T-helper 1 cell (primary cell): ENCODE results near the gene TYR.
"Not testable (repeated sequence)": the region's sequence is repeated elsewhere in the genome, so short reads cannot be mapped to it uniquely, and the experiment has no call there.

Experiments used
- DNase-seq, 5 donors: peaks; one replicate each; pipeline ENCODE4 v3.0.0-alpha.2; 2012 to 2020
- total RNA-seq, 4 donors: gene quantifications; one replicate each; lab custom pipeline; 2026; lab: John Stamatoyannopoulos, UW

The TYR gene
- 0 reads per million in 4 donors for total RNA-seq

DNA sequence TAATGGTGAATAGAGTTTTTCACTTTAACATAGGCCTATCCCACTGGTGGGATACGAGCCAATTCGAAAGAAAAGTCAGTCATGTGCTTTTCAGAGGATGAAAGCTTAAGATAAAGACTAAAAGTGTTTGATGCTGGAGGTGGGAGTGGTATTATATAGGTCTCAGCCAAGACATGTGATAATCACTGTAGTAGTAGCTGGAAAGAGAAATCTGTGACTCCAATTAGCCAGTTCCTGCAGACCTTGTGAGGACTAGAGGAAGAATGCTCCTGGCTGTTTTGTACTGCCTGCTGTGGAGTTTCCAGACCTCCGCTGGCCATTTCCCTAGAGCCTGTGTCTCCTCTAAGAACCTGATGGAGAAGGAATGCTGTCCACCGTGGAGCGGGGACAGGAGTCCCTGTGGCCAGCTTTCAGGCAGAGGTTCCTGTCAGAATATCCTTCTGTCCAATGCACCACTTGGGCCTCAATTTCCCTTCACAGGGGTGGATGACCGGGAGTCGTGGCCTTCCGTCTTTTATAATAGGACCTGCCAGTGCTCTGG is at the start of gene TYR:
Gene TYR (plus strand): TSS at position 185 of the 541 bp plus-strand sequence. CDS start 79 bp downstream, at position 264.
- DNase-seq = no peak

DNA sequence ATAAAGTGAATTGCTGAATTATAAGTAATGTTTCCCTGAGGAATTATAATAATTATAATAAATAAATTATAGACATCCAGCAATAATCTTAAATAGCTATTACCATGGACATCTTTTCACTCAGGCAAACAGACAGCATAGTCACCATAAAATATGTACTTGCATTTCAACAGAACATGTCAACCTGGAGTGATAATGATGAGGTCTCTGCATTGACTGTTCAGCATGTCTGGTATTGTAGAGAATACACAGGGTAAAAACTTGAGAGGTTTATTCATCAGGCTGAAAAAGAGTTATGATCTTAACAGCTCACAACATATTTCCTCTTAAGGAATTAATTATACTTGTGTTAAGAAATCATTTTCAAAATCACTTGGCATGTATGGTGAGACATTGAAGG is 41.1 kb upstream of the TYR start:
- no peak for DNase-seq

DNA sequence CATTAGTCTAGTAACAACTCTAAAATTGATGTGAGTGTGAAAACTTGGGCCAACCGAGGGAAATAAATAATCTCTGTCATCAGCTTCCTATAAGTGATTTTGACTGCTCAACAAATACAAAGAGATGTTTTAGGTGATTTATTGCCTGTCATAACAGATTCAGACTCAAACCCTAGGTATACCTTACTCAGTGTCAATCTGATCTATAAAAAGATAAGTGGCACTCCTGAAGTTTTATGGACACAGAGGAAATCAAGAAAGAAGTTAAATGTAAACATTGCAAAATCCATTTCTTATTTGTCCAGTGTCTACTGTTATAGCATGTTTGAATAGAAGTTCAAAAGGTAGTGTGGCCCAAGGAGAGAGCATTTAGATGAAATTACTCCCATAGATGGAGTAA is 30.4 kb upstream of the TYR start:
- no peak for DNase-seq

DNA sequence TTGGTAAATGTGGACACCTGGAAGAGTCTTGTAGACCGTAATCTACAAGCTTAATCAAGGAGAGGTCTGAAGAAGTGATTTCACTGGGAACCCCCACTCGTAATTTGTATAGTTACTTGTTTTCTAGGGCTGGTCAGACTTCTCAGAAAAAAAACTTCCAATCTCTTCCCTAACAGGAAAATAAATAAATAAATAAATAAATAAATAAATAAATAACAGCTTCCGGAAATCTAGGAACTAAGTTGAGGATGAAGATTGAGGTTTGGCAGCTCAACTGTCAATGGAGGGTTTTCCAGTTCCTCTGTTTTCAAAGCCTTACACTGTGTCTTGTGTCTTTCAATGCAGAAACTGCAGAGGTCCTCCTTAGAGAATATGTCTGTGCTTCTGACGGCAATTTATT is 17.7 kb upstream of the TYR start:
- DNase-seq = no peak

DNA sequence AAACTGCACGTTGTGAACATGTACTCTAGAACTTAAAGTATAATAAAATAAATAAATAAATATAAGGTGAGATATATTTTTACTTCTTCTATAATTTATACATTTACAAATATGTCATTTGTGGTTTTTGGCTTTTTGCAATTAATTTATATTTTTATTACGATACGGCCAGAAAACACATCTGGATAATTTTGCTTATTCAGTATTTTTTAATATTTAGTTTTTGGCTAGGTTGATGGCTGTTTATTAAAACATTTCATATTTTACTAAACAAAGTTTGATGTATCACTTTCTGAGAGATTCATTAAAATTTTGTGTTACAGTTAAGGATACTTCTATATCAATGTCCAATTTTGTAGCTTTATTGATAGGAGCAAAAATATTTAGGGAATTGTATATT is 15.7 kb upstream of the TYR start:
- no peak for DNase-seq

DNA sequence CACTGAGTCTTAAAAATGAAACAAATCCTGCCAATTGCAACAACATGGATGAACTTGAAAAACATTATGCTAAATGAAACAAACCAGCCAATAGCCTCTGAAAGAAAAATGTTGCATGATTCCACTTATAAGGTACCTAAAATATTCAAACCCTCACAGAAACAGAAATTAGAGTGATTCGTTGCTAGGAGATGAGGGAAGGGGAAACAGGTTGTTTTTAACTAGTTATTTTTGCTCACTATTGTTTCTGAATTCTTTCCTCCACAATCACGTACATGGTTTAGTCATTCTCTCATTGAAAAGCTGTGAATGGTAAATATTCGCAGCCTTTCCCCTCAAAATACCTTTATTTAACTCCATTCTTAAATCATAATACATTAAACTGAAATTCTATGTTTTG is 14.0 kb upstream of the TYR start:
- DNase-seq = no peak

DNA sequence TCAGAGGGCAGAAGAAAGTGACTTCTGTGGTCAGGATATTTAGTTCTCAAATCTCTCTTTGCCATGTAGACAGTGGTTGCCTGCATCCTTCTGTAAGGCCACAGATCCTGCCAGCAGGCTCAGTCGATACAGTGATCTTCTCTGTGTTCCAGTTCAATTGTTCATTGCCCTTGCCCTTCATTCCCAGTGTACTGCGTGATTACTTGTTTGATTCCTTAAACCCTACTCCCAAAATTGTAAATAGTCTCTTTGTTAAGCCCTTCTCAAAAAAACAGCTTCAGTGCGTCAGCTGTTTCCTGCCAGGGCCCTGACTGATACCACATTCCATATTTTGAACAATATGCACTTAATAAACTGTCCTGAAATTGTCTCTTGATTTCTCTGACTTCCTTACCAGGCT is 9.3 kb upstream of the TYR start:
- no peak for DNase-seq

DNA sequence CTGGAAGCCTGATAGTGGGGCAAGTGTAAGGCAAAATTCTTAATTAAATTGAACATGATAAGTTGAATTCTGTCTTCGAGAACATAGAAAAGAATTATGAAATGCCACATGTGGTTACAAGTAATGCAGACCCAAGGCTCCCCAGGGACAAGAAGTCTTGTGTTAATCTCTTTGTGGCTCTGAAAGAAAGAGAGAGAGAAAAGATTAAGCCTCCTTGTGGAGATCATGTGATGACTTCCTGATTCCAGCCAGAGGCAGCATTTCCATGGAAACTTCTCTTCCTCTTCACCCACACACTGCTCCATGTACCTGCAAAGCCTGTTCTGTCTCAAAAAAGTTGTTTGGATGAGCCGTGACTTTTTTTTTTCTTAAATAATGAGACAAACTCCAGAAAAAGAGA is 1.9 kb upstream of the TYR start:
- DNase-seq = no peak

DNA sequence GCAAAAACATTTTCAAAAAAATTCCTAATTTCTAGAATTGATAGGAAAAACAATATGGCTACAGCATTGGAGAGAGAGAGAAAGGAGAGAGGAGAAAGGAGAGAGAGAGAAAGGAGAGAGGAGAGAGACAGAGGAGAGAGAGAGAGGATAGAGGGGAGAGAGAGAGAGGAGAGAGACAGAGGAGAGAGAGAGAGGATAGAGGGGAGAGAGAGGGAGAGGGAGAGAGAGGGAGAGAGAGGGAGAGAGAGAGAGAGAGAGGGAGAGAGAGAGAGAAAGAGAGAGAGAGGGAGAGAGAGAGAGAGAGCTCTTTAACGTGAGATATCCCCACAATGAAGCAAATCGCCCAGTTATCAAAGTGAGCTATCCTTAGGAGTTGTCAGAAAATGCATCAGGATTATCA is 737 bp upstream of the TYR start:
- DNase-seq = no peak

DNA sequence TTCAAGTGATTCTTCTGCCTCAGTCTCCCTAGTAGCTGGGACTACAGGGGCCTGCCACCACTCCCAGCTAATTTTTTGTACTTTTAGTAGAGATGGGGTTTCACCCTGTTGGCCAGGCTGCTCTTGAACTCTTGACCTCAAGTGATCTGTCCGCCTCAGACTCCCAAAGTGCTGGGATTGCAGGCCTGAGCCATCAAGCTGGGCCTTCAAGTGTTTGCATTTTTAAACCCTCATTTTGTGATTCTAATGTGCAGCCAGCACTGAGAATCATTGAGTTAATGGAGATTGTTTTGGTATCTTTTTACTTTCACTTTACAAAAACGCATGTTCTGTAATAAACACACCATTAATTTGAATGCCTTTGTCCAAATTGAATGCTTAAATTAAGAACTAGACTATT is 3.4 kb downstream of the TYR start:
- DNase-seq = no peak

DNA sequence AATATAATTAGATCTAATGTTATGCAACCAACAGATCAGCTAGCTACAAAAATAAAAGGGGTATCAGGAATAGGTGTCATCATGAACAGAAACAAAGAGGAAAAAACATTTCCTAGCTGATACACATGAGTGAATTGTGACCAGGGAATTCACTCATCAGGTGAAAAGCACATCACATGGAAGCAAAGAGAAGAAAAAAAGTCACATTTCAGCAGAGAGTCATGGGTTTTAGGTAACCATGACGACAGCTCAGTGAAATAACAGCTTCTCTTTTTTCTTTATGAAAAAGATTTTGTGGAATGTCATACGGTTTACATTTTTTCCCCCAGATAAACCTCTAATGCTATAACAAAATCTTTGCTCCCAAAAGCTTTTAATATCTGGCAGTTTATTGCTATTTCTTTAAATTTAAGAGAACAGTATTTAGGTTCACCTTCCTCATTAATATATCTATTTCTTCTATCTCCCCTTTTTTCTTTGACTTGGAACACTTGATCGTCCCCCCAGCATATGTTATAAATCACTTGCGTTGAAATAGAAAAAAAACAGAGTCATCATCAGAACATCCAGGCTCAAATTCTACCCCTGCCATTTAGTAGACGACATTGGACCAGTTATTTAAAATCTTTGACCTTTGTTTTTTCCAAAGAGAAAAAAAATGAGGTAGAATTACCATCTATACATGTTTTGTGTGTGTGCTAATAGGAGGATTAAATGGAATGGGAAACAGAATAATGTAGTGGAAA is 5.3 kb downstream of the TYR start:
- DNase-seq = no peak

DNA sequence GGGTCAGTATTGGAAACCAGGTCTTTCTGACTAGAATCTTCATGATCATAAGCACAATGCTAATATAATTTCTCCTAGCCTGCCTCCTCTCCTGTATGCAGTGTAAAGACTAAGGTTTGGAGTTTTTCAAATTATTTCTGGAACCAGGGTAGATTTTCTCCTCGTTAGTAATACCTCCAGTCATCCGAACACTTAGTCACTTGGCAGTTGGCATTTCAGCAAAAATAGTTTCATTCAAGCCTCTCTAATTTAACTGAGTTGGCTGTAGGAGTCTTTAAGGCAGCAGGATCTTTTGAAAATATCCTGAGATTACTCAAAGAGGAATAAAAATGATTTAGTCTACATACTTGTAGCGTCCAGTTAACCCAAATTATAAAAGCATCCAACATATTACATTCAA is 6.3 kb downstream of the TYR start:
- no peak for DNase-seq

DNA sequence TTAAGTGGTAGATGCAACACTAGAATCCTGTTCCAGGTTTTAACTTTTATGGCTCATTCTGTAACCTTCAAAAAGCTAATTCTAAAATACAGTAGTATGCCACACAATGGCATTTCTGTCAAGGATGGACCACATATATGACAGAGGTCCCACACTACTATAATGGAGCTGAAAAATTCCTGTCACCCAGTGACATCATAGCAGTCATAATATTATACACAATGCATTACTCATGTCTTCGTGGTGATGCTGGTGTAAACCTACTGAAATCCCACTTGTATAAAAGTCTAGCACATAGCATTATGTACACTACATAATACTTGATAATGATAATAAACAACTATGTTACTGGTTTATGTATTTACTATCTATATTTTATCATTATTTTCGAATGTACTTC is 12.1 kb downstream of the TYR start:
- DNase-seq = no peak

DNA sequence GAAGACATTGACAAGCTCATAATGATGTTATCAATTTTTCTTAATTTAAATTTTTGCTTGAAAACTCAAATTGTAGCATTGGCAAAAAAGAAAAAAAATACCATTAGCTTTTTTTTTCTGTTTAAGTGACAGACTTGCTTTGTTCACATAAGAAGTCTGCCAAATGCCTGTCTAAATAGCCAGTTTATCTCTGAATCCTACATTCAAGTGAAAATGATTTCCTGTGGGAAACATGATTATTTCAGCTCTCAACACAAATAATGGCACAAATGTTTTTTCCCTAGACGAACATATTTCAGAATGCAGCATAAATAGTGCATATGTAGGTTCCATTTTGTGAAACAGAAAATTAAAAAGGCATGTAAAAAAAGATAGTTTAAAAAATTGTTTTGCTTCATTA is 23.5 kb downstream of the TYR start:
- DNase-seq = no peak

DNA sequence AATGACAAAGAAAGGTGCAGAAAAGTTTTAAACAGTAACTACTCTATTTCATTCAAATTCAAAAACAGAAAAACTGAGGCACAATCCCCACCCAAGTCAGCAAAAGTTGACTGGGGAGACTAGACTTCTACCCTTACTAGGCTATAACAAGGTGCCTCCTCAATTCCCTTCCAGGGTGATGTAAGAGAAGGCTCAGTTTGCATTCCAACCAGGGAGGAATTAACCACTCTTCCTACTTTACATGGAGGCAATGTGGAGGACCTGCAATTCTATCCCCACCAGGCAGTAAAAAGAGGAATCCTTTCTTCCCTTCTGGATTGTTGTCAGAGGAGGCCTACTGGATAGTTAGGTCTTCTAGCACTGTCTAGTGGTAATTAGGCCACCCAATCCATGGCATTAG is 26.1 kb downstream of the TYR start:
- no peak for DNase-seq

DNA sequence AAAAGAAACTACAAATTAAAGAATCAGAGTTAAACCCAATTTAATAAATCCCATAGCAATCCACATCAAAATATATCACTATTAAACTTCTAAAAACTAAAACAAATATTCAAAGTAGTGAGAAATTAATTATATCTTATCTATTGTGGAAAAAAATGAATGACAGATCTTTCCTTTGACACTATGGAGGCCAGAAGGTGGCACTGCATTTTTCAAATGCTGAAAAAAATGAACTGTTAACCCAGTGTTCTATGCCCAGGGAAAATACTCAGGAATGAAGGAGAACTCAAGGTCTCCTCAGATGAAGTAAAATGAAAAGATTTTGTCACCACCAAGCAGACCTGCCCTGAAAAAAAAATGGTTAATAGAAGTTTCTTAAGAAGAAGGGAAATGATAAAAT is 27.7 kb downstream of the TYR start:
- no peak for DNase-seq

DNA sequence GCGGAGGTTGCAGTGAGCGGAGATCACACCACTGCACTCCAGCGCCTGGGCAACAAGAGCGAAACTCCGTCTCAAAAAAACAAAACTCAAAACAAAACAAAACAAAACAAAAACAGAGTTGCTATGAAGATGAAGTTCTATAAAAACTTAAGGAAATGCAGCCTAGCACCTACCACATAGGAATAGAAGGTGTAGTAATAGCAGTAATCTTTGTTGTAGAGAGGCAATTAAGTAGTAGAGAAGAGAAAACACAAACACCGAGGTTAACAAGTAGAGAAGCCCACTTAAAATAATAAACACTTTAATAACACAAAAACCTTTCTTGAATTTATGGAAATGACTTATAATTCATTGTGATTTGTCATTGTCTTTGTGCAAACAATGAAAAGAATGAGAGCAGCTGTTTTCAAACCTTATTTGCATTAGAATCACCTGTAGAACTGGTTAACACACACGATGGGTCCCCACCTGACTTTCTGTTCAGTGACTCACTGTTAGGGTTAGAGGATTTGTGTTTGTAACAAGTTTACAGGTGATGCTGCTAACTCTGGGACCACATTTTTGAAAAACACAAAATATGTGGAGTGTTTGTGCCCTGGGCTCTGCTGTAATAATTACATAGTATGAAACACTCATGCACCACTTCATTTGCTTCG is 43.1 kb downstream of the TYR start:
- DNase-seq = no peak

DNA sequence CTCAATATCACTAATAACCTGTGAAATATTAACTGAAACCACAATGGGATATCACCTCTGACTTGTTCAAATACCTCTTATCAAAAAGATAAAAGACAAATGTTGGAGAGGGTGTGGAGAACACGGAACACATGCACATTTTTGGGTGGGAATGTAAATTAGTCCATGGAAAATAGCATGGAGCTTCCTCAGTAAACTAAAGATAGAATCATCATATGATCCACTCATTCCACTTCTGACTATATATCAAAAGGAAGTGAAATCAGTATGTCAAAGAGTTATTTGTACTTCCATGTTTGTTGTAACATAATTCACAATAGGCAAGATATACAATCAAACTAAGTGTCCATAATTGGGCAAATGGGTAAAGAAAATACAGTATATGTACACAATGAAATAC is 57.4 kb downstream of the TYR start:
- DNase-seq = no peak

DNA sequence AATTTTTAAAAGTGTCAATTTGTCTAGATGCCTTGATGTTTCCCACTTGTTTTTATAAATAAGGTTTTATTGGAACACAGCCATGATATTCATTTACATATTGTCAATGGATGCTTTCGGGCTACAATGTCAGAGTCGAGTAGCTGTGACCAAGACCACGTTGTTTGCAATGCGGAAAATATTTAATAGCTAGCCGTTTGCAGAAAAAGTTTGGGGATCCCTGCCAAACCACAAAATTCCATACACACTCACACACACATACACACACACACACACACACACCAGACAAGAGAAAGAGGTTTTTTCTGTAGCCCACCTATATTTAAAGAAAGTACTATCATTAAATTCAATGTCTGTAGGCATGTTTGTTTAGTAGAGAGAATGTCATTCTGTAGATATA is 58.3 kb downstream of the TYR start:
- no peak for DNase-seq

DNA sequence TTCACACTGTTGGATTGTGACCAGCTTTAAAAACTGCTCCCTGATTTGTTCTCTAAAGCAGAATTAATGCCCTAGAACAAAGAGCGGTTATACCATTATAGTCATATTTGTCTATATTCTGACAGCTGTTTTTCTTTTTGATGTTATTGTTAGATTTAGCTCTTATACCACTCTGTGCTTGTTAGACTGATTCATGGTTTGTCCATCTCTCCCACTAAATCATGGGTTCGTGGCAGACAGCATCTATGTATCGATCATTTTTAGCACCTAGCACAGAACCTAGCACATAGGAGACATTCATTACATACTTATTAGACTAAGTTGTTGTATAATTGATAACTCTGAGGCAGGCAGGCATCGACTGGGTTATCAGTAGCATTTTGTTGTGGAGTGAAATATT is 69.3 kb downstream of the TYR start:
- not testable (repeated sequence) for DNase-seq

DNA sequence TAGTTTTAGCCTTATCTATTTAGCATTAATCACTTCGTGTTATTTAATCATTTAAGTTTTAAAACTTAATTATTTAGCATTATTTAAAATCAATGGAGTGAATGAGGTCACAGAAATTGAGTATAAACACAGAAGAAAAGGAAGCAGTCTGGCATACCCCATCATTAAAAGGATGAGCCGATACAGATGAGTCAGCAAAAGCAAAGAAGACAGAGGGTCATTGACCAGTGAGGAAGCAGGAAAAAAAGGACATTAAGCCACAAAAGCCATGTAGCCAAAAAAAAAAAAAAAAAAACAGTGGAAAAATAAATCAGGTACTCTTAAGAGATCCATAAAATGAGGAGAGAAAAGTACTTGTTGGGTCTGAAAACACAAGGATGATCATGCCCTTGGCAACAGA is 71.5 kb downstream of the TYR start:
- DNase-seq = no peak

DNA sequence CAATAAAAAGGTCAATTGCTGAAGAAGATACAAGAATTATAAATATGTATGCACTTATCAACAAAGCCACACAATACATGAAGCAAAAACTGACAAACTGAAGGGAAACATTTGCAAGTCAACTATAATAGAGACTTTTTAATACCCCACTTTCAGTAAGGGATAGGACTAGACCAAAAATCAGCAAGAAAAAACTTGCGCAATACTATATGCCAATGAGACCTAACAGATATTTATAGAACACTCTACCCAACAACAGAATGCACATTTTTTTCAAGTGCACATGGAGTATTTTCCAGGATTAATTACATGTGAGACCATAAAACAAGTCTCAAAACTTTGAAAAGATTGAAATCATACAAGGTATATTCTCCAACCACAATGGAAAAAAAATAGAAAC is 83.8 kb downstream of the TYR start:
- not testable (repeated sequence) for DNase-seq

DNA sequence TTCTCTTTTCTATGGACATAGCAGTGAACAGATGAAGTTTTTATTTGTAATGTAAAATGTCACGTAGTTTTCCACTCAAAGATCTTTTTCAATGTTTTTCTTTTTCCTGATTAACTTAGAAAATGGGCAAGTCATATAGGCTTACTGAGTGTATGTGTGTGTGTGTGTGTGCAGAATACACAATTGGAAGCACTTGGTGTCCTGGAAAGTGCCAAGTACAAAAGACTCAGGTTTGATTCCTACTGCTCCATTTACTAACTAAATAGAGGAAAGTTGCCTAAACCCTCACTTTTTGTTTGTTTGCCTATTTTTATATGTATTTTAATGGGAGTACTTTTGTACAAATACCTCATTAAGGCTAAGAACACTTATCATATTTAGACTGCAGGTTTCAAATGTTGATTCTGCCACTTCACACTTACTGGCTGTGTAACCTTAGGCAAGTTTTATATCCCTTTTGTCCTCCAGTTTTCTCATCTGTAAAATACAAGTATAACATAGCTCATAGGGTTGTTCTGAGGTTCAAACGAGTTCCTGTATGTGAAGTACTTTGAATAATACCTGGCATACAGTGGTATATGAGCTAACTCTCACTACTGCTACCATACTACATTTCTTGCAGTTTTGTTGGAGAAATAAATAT is 90.1 kb downstream of the TYR start:
- no peak for DNase-seq

DNA sequence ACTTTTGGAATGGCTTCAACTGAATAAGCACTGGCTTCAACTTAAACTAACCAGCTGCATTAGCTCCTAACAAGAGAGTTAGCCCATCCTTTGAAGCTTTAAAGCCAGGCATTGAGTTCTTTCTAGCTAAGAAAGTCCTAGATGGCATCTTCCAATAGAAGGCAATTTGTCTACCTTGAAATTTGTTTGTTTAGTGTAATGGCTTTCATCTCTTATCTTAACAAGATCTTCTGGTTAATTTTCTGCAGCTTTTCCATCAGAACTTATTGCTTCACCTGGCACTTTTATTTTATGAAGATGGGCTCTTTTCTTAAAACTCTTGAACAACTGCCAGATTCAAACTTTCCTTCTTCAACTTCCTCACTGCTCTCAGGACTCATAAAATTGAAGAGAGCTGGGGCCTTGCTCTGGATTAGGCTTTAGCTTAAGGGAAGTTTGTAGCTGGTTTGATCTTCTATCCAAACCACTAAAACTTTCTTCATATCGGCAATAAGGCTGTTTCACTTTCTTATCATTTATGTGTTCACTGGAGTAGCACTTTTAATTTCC is 94.9 kb downstream of the TYR start:
- not testable (repeated sequence) for DNase-seq
